Measurements from ENCODE around the gene TBCD.

The TBCD gene

DNA sequence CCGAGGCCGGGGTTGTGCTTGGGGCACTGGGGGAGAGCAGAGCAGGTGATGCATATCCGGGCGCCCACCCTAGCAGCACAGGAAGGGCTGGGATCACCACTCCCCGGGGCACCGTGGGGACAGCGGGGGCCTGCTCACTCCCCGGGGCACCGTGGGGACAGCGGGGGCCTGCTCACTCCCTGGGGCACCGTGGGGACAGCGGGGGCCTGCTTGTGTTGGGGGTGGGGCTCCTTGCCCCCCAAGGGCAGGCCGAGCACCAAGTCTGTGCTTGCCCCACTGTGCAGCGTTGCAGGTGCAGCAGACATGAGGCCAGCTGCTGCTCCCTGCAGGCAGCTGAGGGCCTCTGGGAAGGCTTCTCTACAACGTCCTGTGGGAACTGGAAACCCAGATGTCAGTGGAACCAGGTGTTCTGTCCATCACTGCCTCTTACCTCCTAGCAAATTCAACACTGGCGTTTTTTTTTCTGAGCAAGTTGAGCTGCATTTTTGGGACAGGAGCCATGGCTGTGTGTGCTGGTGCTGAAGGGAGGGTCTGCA, 112.9 kb downstream of the TBCD start:
- DNase-seq (ENCODE audit: low read depth in 2 of 2) = no peak
- TF ChIP-seq, protein P1, sequence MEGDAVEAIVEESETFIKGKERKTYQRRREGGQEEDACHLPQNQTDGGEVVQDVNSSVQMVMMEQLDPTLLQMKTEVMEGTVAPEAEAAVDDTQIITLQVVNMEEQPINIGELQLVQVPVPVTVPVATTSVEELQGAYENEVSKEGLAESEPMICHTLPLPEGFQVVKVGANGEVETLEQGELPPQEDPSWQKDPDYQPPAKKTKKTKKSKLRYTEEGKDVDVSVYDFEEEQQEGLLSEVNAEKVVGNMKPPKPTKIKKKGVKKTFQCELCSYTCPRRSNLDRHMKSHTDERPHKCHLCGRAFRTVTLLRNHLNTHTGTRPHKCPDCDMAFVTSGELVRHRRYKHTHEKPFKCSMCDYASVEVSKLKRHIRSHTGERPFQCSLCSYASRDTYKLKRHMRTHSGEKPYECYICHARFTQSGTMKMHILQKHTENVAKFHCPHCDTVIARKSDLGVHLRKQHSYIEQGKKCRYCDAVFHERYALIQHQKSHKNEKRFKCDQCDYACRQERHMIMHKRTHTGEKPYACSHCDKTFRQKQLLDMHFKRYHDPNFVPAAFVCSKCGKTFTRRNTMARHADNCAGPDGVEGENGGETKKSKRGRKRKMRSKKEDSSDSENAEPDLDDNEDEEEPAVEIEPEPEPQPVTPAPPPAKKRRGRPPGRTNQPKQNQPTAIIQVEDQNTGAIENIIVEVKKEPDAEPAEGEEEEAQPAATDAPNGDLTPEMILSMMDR (IDR thresholded peaks at IDR 0.05; ENCODE audit: low read depth, low read length) = no peak
- H3K4me3 ChIP-seq (replicated peaks in 1 of 2; ENCODE audit: low read depth in 2 of 2, low read length in 2 of 2) = no peak overlapping the region

DNA sequence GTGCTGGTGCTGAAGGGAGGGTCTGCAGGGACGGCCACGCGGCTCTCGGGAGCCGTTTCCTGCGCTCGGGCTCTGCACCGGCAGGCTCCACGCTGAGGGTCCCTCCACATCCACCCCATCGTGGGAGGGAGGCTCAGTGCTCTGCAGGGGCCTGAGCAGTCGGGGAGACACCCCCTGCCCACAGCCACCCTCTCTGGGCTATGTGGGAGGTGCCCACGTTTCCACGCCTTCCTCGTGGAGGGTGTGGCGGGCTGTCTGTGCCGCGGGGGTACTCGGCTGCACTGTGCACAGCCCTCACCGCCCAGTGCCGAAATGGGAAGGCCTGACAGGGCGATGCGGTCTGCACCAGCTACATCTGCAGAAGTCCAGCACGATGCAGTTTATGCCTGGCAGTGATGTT, 113.4 kb downstream of the TBCD start:
- H3K4me3 ChIP-seq (replicated peaks in 1 of 2; ENCODE audit: low read depth in 2 of 2, low read length in 2 of 2) = no peak overlapping the region
- no peak for DNase-seq (ENCODE audit: low read depth in 2 of 2)
- TF ChIP-seq, protein P1 (IDR thresholded peaks at IDR 0.05; ENCODE audit: low read depth, low read length) = no peak

DNA sequence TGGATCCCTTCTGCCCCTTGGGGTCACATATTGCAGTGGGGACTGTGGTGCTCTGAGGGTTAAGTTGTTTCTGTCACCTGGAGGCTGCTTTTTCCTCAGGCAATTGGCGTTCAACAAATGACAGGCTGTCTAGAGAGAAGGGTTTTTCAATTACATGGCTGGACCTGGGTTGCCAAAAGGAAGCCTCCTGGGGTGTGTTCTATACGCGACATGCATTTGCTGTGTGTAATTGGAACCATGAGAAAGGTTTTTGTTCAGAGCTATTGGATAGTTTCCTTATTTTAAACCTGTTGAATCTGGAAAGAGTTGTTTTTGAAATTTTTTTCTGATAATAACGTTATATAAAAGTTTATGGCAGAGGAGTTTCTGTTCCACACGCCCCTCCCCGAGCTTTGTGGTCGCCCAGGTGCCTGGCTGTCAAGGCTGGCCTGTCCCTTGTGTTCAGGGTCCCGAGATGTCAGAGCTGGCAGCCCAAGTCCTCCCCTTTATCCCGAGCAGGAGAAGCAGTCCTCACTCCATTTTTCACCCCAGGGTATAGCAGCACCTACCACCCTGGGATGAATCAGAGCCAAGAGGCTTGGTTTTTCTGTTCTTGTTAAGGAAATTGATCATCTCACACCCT, 114.0 kb downstream of the TBCD start:
- DNase-seq (ENCODE audit: low read depth in 2 of 2) = no peak
- TF ChIP-seq, protein P1 (IDR thresholded peaks at IDR 0.05; ENCODE audit: low read depth, low read length) = no peak
- no peak overlapping the region for H3K4me3 ChIP-seq (replicated peaks in 1 of 2; ENCODE audit: low read depth in 2 of 2, low read length in 2 of 2)

DNA sequence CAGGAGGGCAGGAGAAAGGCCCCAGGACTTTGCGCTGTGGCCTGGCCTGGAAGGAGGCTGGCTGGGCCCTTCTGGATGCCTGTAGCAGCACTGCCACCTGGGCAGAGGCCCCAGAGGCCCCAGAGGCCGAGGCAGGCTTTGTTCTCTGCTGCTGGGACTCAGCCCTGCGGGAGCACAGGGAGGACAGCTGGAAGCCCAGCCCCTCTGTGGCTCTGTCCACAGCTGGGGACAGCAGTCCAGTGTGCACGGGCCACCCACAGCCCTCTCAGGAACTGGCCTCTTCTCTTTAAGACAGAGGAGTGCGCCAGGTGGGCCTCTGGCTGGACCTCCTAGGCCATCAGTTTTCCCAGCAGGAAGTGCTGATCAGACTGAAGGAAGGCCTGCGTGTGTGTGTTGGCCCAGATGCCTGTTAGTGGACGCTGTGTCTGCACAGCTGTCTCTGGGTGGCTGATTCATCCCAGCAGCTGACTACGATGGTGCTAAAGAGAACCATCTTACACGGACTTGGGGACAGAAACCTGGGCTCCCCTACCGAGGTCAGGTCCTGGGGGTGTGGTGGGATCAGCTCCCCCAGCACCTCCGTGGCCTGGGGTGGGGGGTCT, 114.8 kb downstream of the TBCD start:
- H3K4me3 ChIP-seq (replicated peaks in 1 of 2; ENCODE audit: low read depth in 2 of 2, low read length in 2 of 2) = no peak overlapping the region
- DNase-seq (ENCODE audit: low read depth in 2 of 2) = peak; percentile 73 to 87
- TF ChIP-seq, protein P1 (IDR thresholded peaks at IDR 0.05; ENCODE audit: low read depth, low read length) = no peak

DNA sequence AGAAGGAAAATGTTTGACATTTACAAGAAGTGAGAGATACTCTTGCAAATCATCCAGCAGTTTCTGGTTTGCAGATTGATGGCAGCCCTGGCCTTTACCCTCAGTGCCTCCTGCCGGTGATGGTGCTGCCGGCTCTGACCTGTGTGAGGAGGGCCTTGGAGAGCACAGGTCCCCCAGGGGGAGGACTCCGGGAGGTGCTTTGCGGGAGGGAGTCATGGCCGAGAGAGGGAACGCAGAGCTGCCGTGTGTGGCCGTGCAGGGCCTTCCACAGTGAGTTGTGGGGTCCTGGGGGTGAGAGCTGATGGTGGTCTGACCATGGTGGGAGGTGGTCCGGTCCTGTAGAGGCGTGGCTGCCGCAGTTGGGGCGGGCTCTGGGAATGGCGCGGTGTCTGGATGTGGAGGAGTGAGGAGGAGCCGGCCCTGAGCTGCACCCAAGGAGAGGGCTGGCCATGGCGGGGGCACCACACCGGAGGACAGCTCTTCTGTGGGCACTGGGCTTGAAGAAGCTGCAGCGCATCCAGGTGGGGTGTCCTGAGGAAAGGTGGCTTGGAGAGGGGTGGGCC, 116.0 kb downstream of the TBCD start:
- no peak for DNase-seq (ENCODE audit: low read depth in 2 of 2)
- TF ChIP-seq, protein P1 (IDR thresholded peaks at IDR 0.05; ENCODE audit: low read depth, low read length) = no peak

DNA sequence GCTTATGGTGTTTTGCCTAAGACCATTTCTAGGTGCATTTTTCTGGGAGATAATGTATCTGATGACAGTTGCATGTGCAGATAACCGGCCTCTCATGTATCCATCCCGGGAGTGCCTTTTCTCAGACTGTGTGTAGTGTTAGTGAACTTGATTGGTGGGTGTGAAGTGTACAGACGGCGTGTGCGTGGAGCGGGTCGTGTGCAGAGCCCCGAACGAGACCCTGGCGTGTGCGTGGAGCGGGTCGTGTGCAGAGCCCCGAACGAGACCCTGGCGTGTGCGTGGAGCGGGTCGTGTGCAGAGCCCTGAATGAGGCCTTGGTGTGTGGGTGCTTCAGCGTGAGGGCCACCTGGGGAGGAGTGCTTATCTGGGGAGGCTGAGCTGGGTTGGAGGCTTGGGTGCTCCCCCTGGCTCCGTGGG, 116.9 kb downstream of the TBCD start:
- no peak for DNase-seq (ENCODE audit: low read depth in 2 of 2)
- TF ChIP-seq, protein P1 (IDR thresholded peaks at IDR 0.05; ENCODE audit: low read depth, low read length) = no peak
- H3K4me3 ChIP-seq (replicated peaks in 1 of 2; ENCODE audit: low read depth in 2 of 2, low read length in 2 of 2) = no peak overlapping the region

More for the DNA sequence above, 116.0 kb downstream of the TBCD start:
- no peak overlapping the region for H3K4me3 ChIP-seq (replicated peaks in 1 of 2; ENCODE audit: low read depth in 2 of 2, low read length in 2 of 2)

Data from cardiac fibroblast (primary cell).